Measurements from ENCODE around the gene ATG12.

Gene ATG12

DNA sequence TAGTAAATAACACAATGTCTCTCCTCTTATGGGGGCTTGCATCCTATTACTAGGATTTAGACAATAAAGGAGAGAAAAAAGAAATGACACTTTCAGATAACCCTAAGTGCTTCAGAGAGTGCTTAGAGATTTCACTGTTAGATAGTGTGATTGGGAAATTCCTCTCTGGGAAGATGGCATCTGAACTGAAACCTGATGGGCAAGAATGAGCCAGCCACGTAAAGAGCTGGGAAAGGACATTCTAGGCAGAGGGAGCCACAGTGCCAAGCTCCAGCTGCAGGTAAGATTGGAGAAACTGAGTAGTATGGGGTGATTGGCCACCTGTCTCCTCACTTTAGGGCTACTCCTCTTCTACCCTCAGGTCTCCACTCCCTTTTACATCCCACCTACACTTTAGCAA is 39.4 kb downstream of the ATG12 start:
- Histone ChIP-seq H3K9me3 (ENCODE audit: control insufficient read depth in 1 of 2, low read length in 2 of 2) (no peaks in the 10 kb centered on the region), H3K4me3 (ENCODE audit: low read depth in 1 of 2, low read length in 2 of 2) (no peak overlapping the region), H3K27ac (ENCODE audit: low read length) (no peak overlapping the region), H3K36me3 (ENCODE audit: control insufficient read depth in 1 of 2, insufficient read depth in 2 of 2, low read length in 2 of 2) (no peaks in the 10 kb centered on the region), H3K4me1 (ENCODE audit: control insufficient read depth in 1 of 2, insufficient read depth in 2 of 2, low read length in 2 of 2) (no peaks in the 10 kb centered on the region), H3K27me3 (ENCODE audit: low read depth, low read length) (no peaks in the 10 kb centered on the region)

GRCh38 chr5:115801152-115801551 is 40.2 kb downstream of the ATG12 start:
- Histone ChIP-seq H3K36me3 (ENCODE audit: control insufficient read depth in 1 of 2, insufficient read depth in 2 of 2, low read length in 2 of 2) (no peaks in the 10 kb centered on the region), H3K9me3 (ENCODE audit: control insufficient read depth in 1 of 2, low read length in 2 of 2) (no peaks in the 10 kb centered on the region), H3K27me3 (ENCODE audit: low read depth, low read length) (no peaks in the 10 kb centered on the region), H3K27ac (ENCODE audit: low read length) (no peak overlapping the region), H3K4me3 (ENCODE audit: low read depth in 1 of 2, low read length in 2 of 2) (no peak overlapping the region), H3K4me1 (ENCODE audit: control insufficient read depth in 1 of 2, insufficient read depth in 2 of 2, low read length in 2 of 2) (no peaks in the 10 kb centered on the region)

- Histone ChIP-seq H3K27ac (ENCODE audit: low read length) (no peak overlapping the region), H3K4me1 (ENCODE audit: control insufficient read depth in 1 of 2, insufficient read depth in 2 of 2, low read length in 2 of 2) (no peaks in the 10 kb centered on the region), H3K36me3 (ENCODE audit: control insufficient read depth in 1 of 2, insufficient read depth in 2 of 2, low read length in 2 of 2) (no peaks in the 10 kb centered on the region), H3K9me3 (ENCODE audit: control insufficient read depth in 1 of 2, low read length in 2 of 2) (no peaks in the 10 kb centered on the region), H3K27me3 (ENCODE audit: low read depth, low read length) (no peaks in the 10 kb centered on the region), H3K4me3 (ENCODE audit: low read depth in 1 of 2, low read length in 2 of 2) (no peak overlapping the region)
Observed at GRCh38 chr5:115800108-115800507, 41.3 kb downstream of the ATG12 start.

DNA sequence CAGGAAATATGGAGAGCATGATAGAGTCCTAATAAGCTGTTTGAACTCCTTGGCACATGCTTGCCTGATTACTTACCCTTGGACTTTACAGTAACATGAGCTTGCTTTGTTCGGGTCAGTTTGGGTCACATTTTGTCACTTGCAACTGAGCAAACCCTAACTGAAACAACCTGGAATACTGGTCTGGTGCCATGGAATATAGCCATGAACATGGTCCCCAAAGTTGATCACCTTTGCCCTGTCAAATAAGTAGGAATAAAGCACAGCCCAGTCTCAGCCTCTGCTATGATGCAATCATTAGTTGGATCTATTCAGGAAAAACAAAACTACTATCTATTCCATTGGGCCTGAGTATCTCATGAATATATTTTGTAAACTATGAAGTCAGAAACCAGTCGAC is 43.1 kb downstream of the ATG12 start:
- H3K9me3 ChIP-seq (ENCODE audit: control insufficient read depth in 1 of 2, low read length in 2 of 2): no peaks in the 10 kb centered on the region
- no peaks in the 10 kb centered on the region for H3K27me3 ChIP-seq (ENCODE audit: low read depth, low read length)
- H3K4me3 ChIP-seq (ENCODE audit: low read depth in 1 of 2, low read length in 2 of 2): no peak overlapping the region
- no peak overlapping the region for H3K27ac ChIP-seq (ENCODE audit: low read length)
- H3K4me1 ChIP-seq (ENCODE audit: control insufficient read depth in 1 of 2, insufficient read depth in 2 of 2, low read length in 2 of 2): no peaks in the 10 kb centered on the region
- no peaks in the 10 kb centered on the region for H3K36me3 ChIP-seq (ENCODE audit: control insufficient read depth in 1 of 2, insufficient read depth in 2 of 2, low read length in 2 of 2)

DNA sequence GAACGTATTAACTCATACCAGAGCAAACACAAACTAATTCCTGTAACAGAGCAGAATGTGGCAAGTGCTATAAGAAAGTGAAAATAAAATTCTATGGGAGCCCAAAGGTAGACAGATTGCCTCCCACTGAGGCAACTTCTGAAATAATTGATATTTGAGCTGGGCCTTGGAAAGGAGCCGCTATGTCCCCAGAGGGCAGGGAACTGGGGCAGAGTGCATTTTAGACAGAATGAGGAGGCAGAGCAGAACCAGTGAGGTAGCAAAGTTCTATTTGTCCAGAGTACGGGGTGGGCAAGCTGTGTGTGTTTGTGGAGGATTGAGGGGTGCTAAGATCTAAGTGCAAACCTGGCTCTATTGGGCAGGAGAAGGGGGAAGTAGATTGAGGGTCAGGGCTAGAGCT is 44.7 kb downstream of the ATG12 start:
- Histone ChIP-seq H3K9me3 (ENCODE audit: control insufficient read depth in 1 of 2, low read length in 2 of 2) (no peaks in the 10 kb centered on the region), H3K4me1 (ENCODE audit: control insufficient read depth in 1 of 2, insufficient read depth in 2 of 2, low read length in 2 of 2) (no peaks in the 10 kb centered on the region), H3K4me3 (ENCODE audit: low read depth in 1 of 2, low read length in 2 of 2) (no peak overlapping the region), H3K27ac (ENCODE audit: low read length) (no peak overlapping the region), H3K36me3 (ENCODE audit: control insufficient read depth in 1 of 2, insufficient read depth in 2 of 2, low read length in 2 of 2) (no peaks in the 10 kb centered on the region), H3K27me3 (ENCODE audit: low read depth, low read length) (no peaks in the 10 kb centered on the region)

GRCh38 chr5:115795700-115796099 is 45.7 kb downstream of the ATG12 start:
- Histone ChIP-seq H3K9me3 (ENCODE audit: control insufficient read depth in 1 of 2, low read length in 2 of 2) (no peaks in the 10 kb centered on the region), H3K36me3 (ENCODE audit: control insufficient read depth in 1 of 2, insufficient read depth in 2 of 2, low read length in 2 of 2) (no peaks in the 10 kb centered on the region), H3K27ac (ENCODE audit: low read length) (no peak overlapping the region)

DNA sequence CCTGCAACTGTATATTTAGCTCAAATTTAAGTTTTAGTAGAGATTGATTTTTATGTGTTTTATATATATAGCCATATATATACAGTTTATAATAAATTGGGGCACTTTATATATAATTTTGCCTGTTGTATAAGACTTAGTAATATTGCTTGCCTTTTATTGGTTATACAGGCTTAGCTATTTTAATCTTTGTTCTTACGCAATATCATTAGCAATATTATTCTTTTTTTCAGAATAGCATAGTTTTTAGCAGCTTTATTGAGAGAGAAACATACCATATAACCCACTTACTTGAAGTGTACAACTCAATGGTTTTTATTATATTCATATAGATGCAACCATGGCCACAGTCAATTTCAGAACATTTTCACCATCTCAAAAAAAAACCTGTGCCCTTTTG is 52.9 kb downstream of the ATG12 start:
- Histone ChIP-seq H3K36me3 (ENCODE audit: control insufficient read depth in 1 of 2, insufficient read depth in 2 of 2, low read length in 2 of 2) (no peaks in the 10 kb centered on the region), H3K4me3 (ENCODE audit: low read depth in 1 of 2, low read length in 2 of 2) (no peak overlapping the region), H3K27ac (ENCODE audit: low read length) (no peak overlapping the region), H3K9me3 (ENCODE audit: control insufficient read depth in 1 of 2, low read length in 2 of 2) (no peaks in the 10 kb centered on the region), H3K4me1 (ENCODE audit: control insufficient read depth in 1 of 2, insufficient read depth in 2 of 2, low read length in 2 of 2) (no peaks in the 10 kb centered on the region), H3K27me3 (ENCODE audit: low read depth, low read length) (no peaks in the 10 kb centered on the region)

More at GRCh38 chr5:115795700-115796099, 45.7 kb downstream of the ATG12 start:
- no peaks in the 10 kb centered on the region for H3K4me1 ChIP-seq (ENCODE audit: control insufficient read depth in 1 of 2, insufficient read depth in 2 of 2, low read length in 2 of 2)
- H3K4me3 ChIP-seq (ENCODE audit: low read depth in 1 of 2, low read length in 2 of 2): no peak overlapping the region
- H3K27me3 ChIP-seq (ENCODE audit: low read depth, low read length): no peaks in the 10 kb centered on the region

DNA sequence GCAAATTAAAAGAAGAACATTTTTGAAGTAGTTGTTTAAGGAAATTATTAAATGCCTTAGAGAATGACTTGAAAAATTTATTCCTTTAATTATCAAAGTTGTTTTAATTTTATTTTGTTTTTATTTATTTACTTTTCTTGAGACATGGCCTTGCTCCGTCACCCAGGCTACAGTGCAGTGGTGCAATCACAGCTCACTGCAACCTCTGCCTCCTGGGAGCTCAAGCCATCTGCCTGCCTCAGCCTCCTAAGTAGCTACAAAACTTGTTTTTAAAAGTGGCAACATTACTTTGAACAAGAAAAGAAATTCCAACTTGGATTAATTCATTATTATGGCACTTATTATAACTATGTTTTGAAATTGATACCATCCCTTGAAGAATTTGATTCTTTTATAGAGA is 53.9 kb downstream of the ATG12 start:
- Histone ChIP-seq H3K36me3 (ENCODE audit: control insufficient read depth in 1 of 2, insufficient read depth in 2 of 2, low read length in 2 of 2) (no peaks in the 10 kb centered on the region), H3K27me3 (ENCODE audit: low read depth, low read length) (no peaks in the 10 kb centered on the region), H3K9me3 (ENCODE audit: control insufficient read depth in 1 of 2, low read length in 2 of 2) (no peaks in the 10 kb centered on the region), H3K27ac (ENCODE audit: low read length) (no peak overlapping the region), H3K4me3 (ENCODE audit: low read depth in 1 of 2, low read length in 2 of 2) (no peak overlapping the region), H3K4me1 (ENCODE audit: control insufficient read depth in 1 of 2, insufficient read depth in 2 of 2, low read length in 2 of 2) (no peaks in the 10 kb centered on the region)

- Histone ChIP-seq H3K9me3 (ENCODE audit: control insufficient read depth in 1 of 2, low read length in 2 of 2) (no peaks in the 10 kb centered on the region), H3K4me3 (ENCODE audit: low read depth in 1 of 2, low read length in 2 of 2) (no peak overlapping the region), H3K4me1 (ENCODE audit: control insufficient read depth in 1 of 2, insufficient read depth in 2 of 2, low read length in 2 of 2) (no peaks in the 10 kb centered on the region), H3K36me3 (ENCODE audit: control insufficient read depth in 1 of 2, insufficient read depth in 2 of 2, low read length in 2 of 2) (no peaks in the 10 kb centered on the region), H3K27ac (ENCODE audit: low read length) (no peak overlapping the region), H3K27me3 (ENCODE audit: low read depth, low read length) (no peaks in the 10 kb centered on the region)
Observed at GRCh38 chr5:115785381-115786065, 55.8 kb downstream of the ATG12 start.

- H3K27ac ChIP-seq (ENCODE audit: low read length): no peak overlapping the region
- no peaks in the 10 kb centered on the region for H3K4me1 ChIP-seq (ENCODE audit: control insufficient read depth in 1 of 2, insufficient read depth in 2 of 2, low read length in 2 of 2)
- H3K36me3 ChIP-seq (ENCODE audit: control insufficient read depth in 1 of 2, insufficient read depth in 2 of 2, low read length in 2 of 2): no peaks in the 10 kb centered on the region
- H3K27me3 ChIP-seq (ENCODE audit: low read depth, low read length): no peaks in the 10 kb centered on the region
- no peak overlapping the region for H3K4me3 ChIP-seq (ENCODE audit: low read depth in 1 of 2, low read length in 2 of 2)
- no peaks in the 10 kb centered on the region for H3K9me3 ChIP-seq (ENCODE audit: control insufficient read depth in 1 of 2, low read length in 2 of 2)
Observed at GRCh38 chr5:115778417-115778816, 62.9 kb downstream of the ATG12 start.

Measured in muscle layer of duodenum (tissue), 2 donors.